HEK293 (cell line): ENCODE results near the gene TASP1.

ENCODE experiments used
- CTCF ChIA-PET: fragments of 350-600 bp; formaldehyde crosslinking; extraction: SDS; loops from one replicate; lab custom pipeline; 2021; ENCODE audit warnings: antibody characterized with exemption; lab: Yijun Ruan, JAX
- POLR2A ChIA-PET: fragments of 300-600 bp; formaldehyde crosslinking; extraction: SDS; loops from one replicate; lab custom pipeline; 2020; ENCODE audit warnings: antibody characterized with exemption, inconsistent platforms; lab: Yijun Ruan, JAX
- H3K27ac ChIP-seq: fragments of 200-500 bp; sonication (Bioruptor generic); 2 replicates; pipeline ENCODE4 v1.5.1; 2014; ENCODE audit warnings: low read depth, low read length, control low read depth, inconsistent platforms; ENCODE audit errors: extremely low read depth
- H3K36me3 ChIP-seq, 2 experiments: fragments of 200-500 bp in 1 of 2; sonication (Bioruptor generic) in 1 of 2; 1 replicate in 1 of 2; 2 replicates in 1 of 2; pipeline ENCODE4 v1.5.1; 2014 to 2017; ENCODE audit warnings: inconsistent platforms in 2 of 2, low read length in 2 of 2; ENCODE audit not compliant: control insufficient read depth in 2 of 2, insufficient read depth in 1 of 2
- H3K4me1 ChIP-seq: fragments of 200-500 bp; sonication (Bioruptor generic); 2 replicates; pipeline ENCODE4 v1.5.1; 2014; ENCODE audit warnings: mild to moderate bottlenecking, low read length, inconsistent platforms; ENCODE audit not compliant: control insufficient read depth, insufficient read depth
- H3K4me3 ChIP-seq: 2 replicates; pipeline ENCODE4 v1.5.1; 2011; ENCODE audit warnings: low read depth, mild to moderate bottlenecking, control low read depth, low read length, moderate library complexity
- H3K9me3 ChIP-seq: fragments of 200-500 bp; sonication (Bioruptor generic); 2 replicates; pipeline ENCODE4 v1.5.1; 2014; ENCODE audit warnings: low read depth, low read length, inconsistent platforms; ENCODE audit not compliant: control insufficient read depth, insufficient read depth
- BCL11A ChIP-seq: fragments of 450-650 bp; formaldehyde crosslinking; IDR thresholded peaks from 2 replicates; pipeline ENCODE4 v1.5.1; 2016; ENCODE audit warnings: low read depth, missing biosample characterization, missing genetic modification characterization
- ELK4 ChIP-seq: IDR thresholded peaks from 2 replicates; pipeline ENCODE4 v1.6.1; 2011; ENCODE audit warnings: mild to moderate bottlenecking, low read depth, low read length, borderline replicate concordance
- FEZF1 ChIP-seq: fragments of 450-650 bp; formaldehyde crosslinking; IDR thresholded peaks from 2 replicates; pipeline ENCODE4 v1.5.1; 2016; ENCODE audit warnings: missing biosample characterization, missing genetic modification characterization
- KLF7 ChIP-seq: fragments of 450-650 bp; formaldehyde crosslinking; IDR thresholded peaks from 2 replicates; pipeline ENCODE4 v1.5.1; 2016; ENCODE audit warnings: missing biosample characterization, missing genetic modification characterization, borderline replicate concordance
- REPIN1 ChIP-seq: fragments of 450-650 bp; formaldehyde crosslinking; IDR thresholded peaks from 2 replicates; pipeline ENCODE4 v1.5.1; 2017; ENCODE audit warnings: missing biosample characterization, missing genetic modification characterization, low read depth
- SP7 ChIP-seq: fragments of 450-650 bp; formaldehyde crosslinking; IDR thresholded peaks from 2 replicates; pipeline ENCODE4 v1.5.1; 2016; ENCODE audit warnings: missing biosample characterization, missing genetic modification characterization
- ZBTB17 ChIP-seq: fragments of 450-650 bp; formaldehyde crosslinking; IDR thresholded peaks from 2 replicates; pipeline ENCODE4 v1.5.1; 2016; ENCODE audit warnings: missing biosample characterization, missing genetic modification characterization
- ZBTB21 ChIP-seq: fragments of 450-650 bp; formaldehyde crosslinking; IDR thresholded peaks from 2 replicates; pipeline ENCODE4 v1.5.1; 2017; ENCODE audit warnings: missing biosample characterization, missing genetic modification characterization
- ZBTB26 ChIP-seq: fragments of 450-650 bp; formaldehyde crosslinking; optimal IDR thresholded peaks from 2 replicates; pipeline ENCODE3; 2016; ENCODE audit warnings: missing biosample characterization, mild to moderate bottlenecking, missing genetic modification characterization
- ZIC2 ChIP-seq: fragments of 450-650 bp; formaldehyde crosslinking; IDR thresholded peaks from 2 replicates; pipeline ENCODE4 v1.5.1; 2016; ENCODE audit warnings: missing biosample characterization, missing genetic modification characterization
- ZNF10 ChIP-seq: fragments of 450-650 bp; formaldehyde crosslinking; IDR thresholded peaks from 2 replicates; pipeline ENCODE4 v1.5.1; 2017; ENCODE audit warnings: missing biosample characterization, missing genetic modification characterization
- ZNF114 ChIP-seq: fragments of 450-650 bp; formaldehyde crosslinking; IDR thresholded peaks from 2 replicates; pipeline ENCODE4 v1.5.0; 2017; ENCODE audit warnings: missing biosample characterization, missing genetic modification characterization
- ZNF155 ChIP-seq: fragments of 450-650 bp; formaldehyde crosslinking; IDR thresholded peaks from 2 replicates; pipeline ENCODE4 v1.5.1; 2016; ENCODE audit warnings: missing biosample characterization, missing genetic modification characterization
- ZNF157 ChIP-seq: fragments of 450-650 bp; formaldehyde crosslinking; IDR thresholded peaks from 2 replicates; pipeline ENCODE4 v1.5.1; 2016; ENCODE audit warnings: missing biosample characterization, missing genetic modification characterization
- ZNF266 ChIP-seq: fragments of 450-650 bp; formaldehyde crosslinking; IDR thresholded peaks from 2 replicates; pipeline ENCODE4 v1.5.1; 2016; ENCODE audit warnings: missing biosample characterization, missing genetic modification characterization, low read depth
- ZNF324 ChIP-seq: fragments of 450-650 bp; formaldehyde crosslinking; IDR thresholded peaks from 2 replicates; pipeline ENCODE4 v1.5.1; 2016; ENCODE audit warnings: missing biosample characterization, missing genetic modification characterization
- ZNF423 ChIP-seq: fragments of 450-650 bp; formaldehyde crosslinking; IDR thresholded peaks from 2 replicates; pipeline ENCODE4 v1.5.1; 2016; ENCODE audit warnings: missing biosample characterization, missing genetic modification characterization
- ZNF433 ChIP-seq: fragments of 450-650 bp; formaldehyde crosslinking; IDR thresholded peaks from 2 replicates; pipeline ENCODE4 v1.5.1; 2016; ENCODE audit warnings: missing biosample characterization, missing genetic modification characterization, low read depth
- ZNF518A ChIP-seq: fragments of 450-650 bp; formaldehyde crosslinking; conservative IDR thresholded peaks from 2 replicates; pipeline ENCODE4 v1.5.1; 2016; ENCODE audit warnings: low read depth, missing biosample characterization, missing genetic modification characterization
- ZNF664 ChIP-seq: fragments of 450-650 bp; formaldehyde crosslinking; IDR thresholded peaks from 2 replicates; pipeline ENCODE4 v1.5.1; 2016; ENCODE audit warnings: missing biosample characterization, missing genetic modification characterization
- ZNF692 ChIP-seq: fragments of 450-650 bp; formaldehyde crosslinking; IDR thresholded peaks from 2 replicates; pipeline ENCODE4 v1.5.1; 2016; ENCODE audit warnings: missing biosample characterization, missing genetic modification characterization
- ZNF701 ChIP-seq: fragments of 450-650 bp; formaldehyde crosslinking; IDR thresholded peaks from 2 replicates; pipeline ENCODE4 v1.5.1; 2016; ENCODE audit warnings: missing biosample characterization, missing genetic modification characterization
- ZNF707 ChIP-seq: fragments of 450-650 bp; formaldehyde crosslinking; IDR thresholded peaks from 2 replicates; pipeline ENCODE4 v1.5.1; 2016; ENCODE audit warnings: missing biosample characterization, missing genetic modification characterization
- ZSCAN30 ChIP-seq: fragments of 450-650 bp; IDR thresholded peaks from 2 replicates; pipeline ENCODE4 v1.5.1; 2018; ENCODE audit warnings: missing biosample characterization, mild to moderate bottlenecking, missing genetic modification characterization, moderate library complexity

Gene TASP1

GRCh38 chr20:13648291-13649228, 9.8 kb upstream of the TASP1 start:
- no peaks in the 10 kb centered on the region for H3K9me3 ChIP-seq
- CTCF ChIA-PET, result interaction anchor here (0.7 to 1.1 kb wide), 2 partner anchors 123 to 712 kb away, joined by 3 read pairs; no protein-coding TSS in a partner anchor
- POLR2A ChIA-PET, result no interaction called here
- no peak overlapping the region for H3K27ac ChIP-seq
- no peaks in the 10 kb centered on the region for H3K36me3 ChIP-seq
- H3K4me3 ChIP-seq, result no peak overlapping the region
- no peak for TF ChIP-seq REPIN1
- TF ChIP-seq ZSCAN30, result no peak
- TF ChIP-seq ZBTB17 (tag by site-specific recombination), result no peak
- TF ChIP-seq ZIC2 (tag by site-specific recombination), result no peak
- TF ChIP-seq ZNF155 (tag by site-specific recombination), result no peak
- TF ChIP-seq ZNF324, result no peak
- TF ChIP-seq SP7, result no peak
- TF ChIP-seq FEZF1 (tag by site-specific recombination), result no peak
- no peak for TF ChIP-seq BCL11A (tag by site-specific recombination)
- no peak for TF ChIP-seq ZBTB26 (tag by site-specific recombination)
- TF ChIP-seq ZNF692 (tag by site-specific recombination), result no peak
- TF ChIP-seq ZNF701 (tag by site-specific recombination), result no peak
- no peak for TF ChIP-seq ZNF157 (tag by site-specific recombination)
- TF ChIP-seq, all 188 proteins: peak for 0
- H3K4me1 ChIP-seq, result peaks cover 6% of the 10 kb centered on the region

GRCh38 chr20:13644010-13644409, 5.3 kb upstream of the TASP1 start:
- TF ChIP-seq ZNF664 (no peak), ZNF114 (tag by site-specific recombination) (no peak), ELK4 (no peak), KLF7 (tag by site-specific recombination) (no peak), ZNF518A (tag by site-specific recombination) (no peak), ZNF423 (tag by site-specific recombination) (no peak), ZBTB21 (tag by site-specific recombination) (no peak), ZNF433 (tag by site-specific recombination) (no peak), ZNF266 (tag by site-specific recombination) (no peak), ZIC2 (tag by site-specific recombination) (no peak), ZNF707 (tag by site-specific recombination) (no peak), ZNF10 (tag by site-specific recombination) (no peak)
- no peaks in the 10 kb centered on the region for H3K4me1 ChIP-seq
- H3K4me3 ChIP-seq, result no peak overlapping the region
- ChIA-PET CTCF (interaction anchor here (0.9 kb wide), 1 partner anchor 128 kb away, joined by 3 read pairs; no protein-coding TSS in a partner anchor), POLR2A (no interaction called here)
- H3K9me3 ChIP-seq, result no peaks in the 10 kb centered on the region
- no peak overlapping the region for H3K27ac ChIP-seq
- no peaks in the 10 kb centered on the region for H3K36me3 ChIP-seq
